Liver (tissue), 9 donors: ENCODE data around the gene DTYMK. TPM values are rescaled to one million over a fixed set of nuclear protein-coding genes. Genes with fewer than 3 reads are reported as not detected.

Source experiments
- DNase-seq: peaks from one replicate; pipeline ENCODE4 v3.0.0-alpha.2; 2017; ENCODE audit warnings: low spot score
- H3K27ac ChIP-seq, 2 donors: one replicate each; pipeline ENCODE4 v1.7.0; 2013; ENCODE audit warnings: inconsistent platforms in 2 of 2, low read length in 2 of 2, control low read depth in 1 of 2, low read depth in 1 of 2, mild to moderate bottlenecking in 1 of 2
- H3K27me3 ChIP-seq, 4 donors: one replicate each; pipeline versions ENCODE4 v1.6.1 to v1.7.0; 2013; ENCODE audit warnings: low read length in 3 of 4, inconsistent platforms in 1 of 4, mild to moderate bottlenecking in 1 of 4, moderate library complexity in 1 of 4; ENCODE audit not compliant: control insufficient read depth in 4 of 4, insufficient read depth in 4 of 4
- H3K36me3 ChIP-seq, 4 donors: one replicate each; pipeline versions ENCODE4 v1.6.1 to v1.7.0; 2013; ENCODE audit warnings: low read length in 3 of 4, mild to moderate bottlenecking in 3 of 4, low read depth in 1 of 4, moderate library complexity in 1 of 4; ENCODE audit not compliant: control insufficient read depth in 4 of 4, insufficient read depth in 3 of 4
- H3K4me1 ChIP-seq, 4 donors: one replicate each; pipeline versions ENCODE4 v1.6.1 to v1.7.0; 2013; ENCODE audit warnings: low read length in 3 of 4, mild to moderate bottlenecking in 3 of 4, moderate library complexity in 1 of 4; ENCODE audit not compliant: control insufficient read depth in 4 of 4, insufficient read depth in 4 of 4
- H3K4me3 ChIP-seq, 3 donors: one replicate each; pipeline versions ENCODE4 v1.6.1 to v1.7.0; 2013; ENCODE audit warnings: low read length in 3 of 3, control low read depth in 1 of 3, low read depth in 1 of 3, mild to moderate bottlenecking in 1 of 3
- H3K9ac ChIP-seq, 2 donors: one replicate each; pipeline ENCODE4 v1.7.0; 2013; ENCODE audit warnings: low read length in 2 of 2, mild to moderate bottlenecking in 2 of 2, moderate library complexity in 2 of 2, control low read depth in 1 of 2, low read depth in 1 of 2
- H3K9me3 ChIP-seq, 4 donors: one replicate each; pipeline versions ENCODE4 v1.6.1 to v1.7.0; 2013; ENCODE audit warnings: low read length in 3 of 4; ENCODE audit not compliant: control insufficient read depth in 4 of 4
- EGR1 ChIP-seq, 2 donors: IDR thresholded peaks; 2 replicates each; pipeline ENCODE4 v1.6.1; 2016 to 2018; ENCODE audit warnings: antibody characterized with exemption in 2 of 2, low read depth in 2 of 2
- FOXA2 ChIP-seq: IDR thresholded peaks from 2 replicates; pipeline ENCODE4 v1.6.1; 2016; ENCODE audit warnings: antibody characterized with exemption
- GABPA ChIP-seq, 2 donors: IDR thresholded peaks in 1 of 2; conservative IDR thresholded peaks in 1 of 2; 2 replicates each; pipeline ENCODE4 v1.6.1; 2016; ENCODE audit warnings: antibody characterized with exemption in 2 of 2, mild to moderate bottlenecking in 1 of 2, moderate library complexity in 1 of 2
- HNF4G ChIP-seq: IDR thresholded peaks from 2 replicates; pipeline ENCODE4 v1.6.1; 2016; ENCODE audit warnings: antibody characterized with exemption
- JUND ChIP-seq, 2 donors: IDR thresholded peaks; 2 replicates each; pipeline ENCODE4 v1.6.1; 2016; ENCODE audit warnings: antibody characterized with exemption in 2 of 2
- NR2F2 ChIP-seq: IDR thresholded peaks from 2 replicates; pipeline ENCODE4 v1.6.1; 2016; ENCODE audit warnings: antibody characterized with exemption
- RAD21 ChIP-seq, 2 donors: IDR thresholded peaks; 2 replicates each; pipeline ENCODE4 v1.6.1; 2016; ENCODE audit warnings: antibody characterized with exemption in 2 of 2, mild to moderate bottlenecking in 2 of 2
- REST ChIP-seq: IDR thresholded peaks from 2 replicates; pipeline ENCODE4 v1.6.1; 2016; ENCODE audit warnings: antibody characterized with exemption, mild to moderate bottlenecking
- RXRA ChIP-seq, 2 donors: IDR thresholded peaks; 2 replicates each; pipeline ENCODE4 v1.6.1; 2017 to 2018; ENCODE audit warnings: antibody characterized with exemption in 2 of 2, mild to moderate bottlenecking in 1 of 2
- SP1 ChIP-seq: IDR thresholded peaks from 2 replicates; pipeline ENCODE4 v1.6.1; 2018; ENCODE audit warnings: antibody characterized with exemption, mild to moderate bottlenecking
- ZBTB33 ChIP-seq: IDR thresholded peaks from 2 replicates; pipeline ENCODE4 v1.6.1; 2016; ENCODE audit warnings: antibody characterized with exemption
- WGBS: extraction: QIAGEN DNeasy Blood & Tissue Kit; methylation state at CpG from one replicate; pipeline ENCODE4 v1.1.7; 2013; 5-methylcytosine and 5-hydroxymethylcytosine counted together
- polyA plus RNA-seq, 2 donors: library from polyadenylated mRNA; stranded (reverse) in 1 of 2; unstranded in 1 of 2; fragments of 200-250 nt in 1 of 2; fragments of >200 nt in 1 of 2; fragmentation: Nextera tagmentation in 1 of 2; extraction: Ambion mirVana in 1 of 2; gene quantifications; one replicate each; pipeline versions ENCODE4 v1.2.1 to v1.2.3, GENCODE V29; 2013 to 2015
- total RNA-seq, 2 donors: library from RNA; depleted of rRNA; stranded (reverse); fragments of >200 nt; gene quantifications; one replicate each; pipeline ENCODE4 v1.2.3, GENCODE V29; 2014
- TF ChIP-seq, protein P1 (sequence below): fragments of 150-350 bp; IDR thresholded peaks from 2 replicates; pipeline ENCODE4 v1.5.1; 2017; ENCODE audit warnings: improper control_type of control experiment, low read depth, low read length; ENCODE audit not compliant: missing input control
- TF ChIP-seq, protein P2 (sequence below): IDR thresholded peaks from 2 replicates; pipeline ENCODE4 v1.6.1; 2016; ENCODE audit warnings: antibody characterized with exemption
- TF ChIP-seq, protein P3 (sequence below): IDR thresholded peaks from 2 replicates; pipeline ENCODE4 v1.6.1; 2016; ENCODE audit warnings: antibody characterized with exemption
- donor health status: healthy.
- donor health status: healthy.
- donor health status: healthy.
- donor health status: healthy.
- donor health status: healthy.

DTYMK gene
- total and polyA plus RNA-seq, 4 donors: 5.5 to 17.7 (median 14.5) TPM

DNA sequence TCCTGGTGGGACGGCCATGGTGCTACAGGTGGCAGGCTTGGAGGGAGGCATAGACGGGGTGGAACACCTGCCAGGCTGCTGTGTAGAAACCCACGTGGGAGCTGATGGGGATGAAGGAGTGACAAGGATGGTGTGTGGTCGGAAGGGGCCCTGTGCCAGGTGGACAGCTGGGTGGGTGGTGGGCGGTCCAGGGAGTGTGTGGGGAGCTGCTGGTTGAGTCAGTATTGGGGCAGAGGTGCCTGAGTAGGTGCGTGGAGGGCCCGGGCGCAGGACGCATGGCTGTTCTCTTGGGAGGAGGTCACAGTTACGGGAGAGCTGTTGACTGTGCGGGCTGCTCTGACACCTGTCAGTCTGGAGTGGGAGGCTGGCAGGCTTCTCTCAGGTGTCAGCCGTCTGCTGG, 35.2 kb upstream of the DTYMK start (continued):
- TF ChIP-seq, protein P1, sequence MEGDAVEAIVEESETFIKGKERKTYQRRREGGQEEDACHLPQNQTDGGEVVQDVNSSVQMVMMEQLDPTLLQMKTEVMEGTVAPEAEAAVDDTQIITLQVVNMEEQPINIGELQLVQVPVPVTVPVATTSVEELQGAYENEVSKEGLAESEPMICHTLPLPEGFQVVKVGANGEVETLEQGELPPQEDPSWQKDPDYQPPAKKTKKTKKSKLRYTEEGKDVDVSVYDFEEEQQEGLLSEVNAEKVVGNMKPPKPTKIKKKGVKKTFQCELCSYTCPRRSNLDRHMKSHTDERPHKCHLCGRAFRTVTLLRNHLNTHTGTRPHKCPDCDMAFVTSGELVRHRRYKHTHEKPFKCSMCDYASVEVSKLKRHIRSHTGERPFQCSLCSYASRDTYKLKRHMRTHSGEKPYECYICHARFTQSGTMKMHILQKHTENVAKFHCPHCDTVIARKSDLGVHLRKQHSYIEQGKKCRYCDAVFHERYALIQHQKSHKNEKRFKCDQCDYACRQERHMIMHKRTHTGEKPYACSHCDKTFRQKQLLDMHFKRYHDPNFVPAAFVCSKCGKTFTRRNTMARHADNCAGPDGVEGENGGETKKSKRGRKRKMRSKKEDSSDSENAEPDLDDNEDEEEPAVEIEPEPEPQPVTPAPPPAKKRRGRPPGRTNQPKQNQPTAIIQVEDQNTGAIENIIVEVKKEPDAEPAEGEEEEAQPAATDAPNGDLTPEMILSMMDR: no peak

GRCh38 chr2:241720560-241720959, 33.9 kb upstream of the DTYMK start:
- Histone ChIP-seq H3K36me3 (peaks cover 13 to 57% (median 26%) of the 10 kb centered on the region in 4 donors), H3K4me1 (no peaks in the 10 kb centered on the region), H3K27me3 (no peaks in the 10 kb centered on the region), H3K4me3 (no peak overlapping the region), H3K9me3 (peaks cover 2 to 10% (median 4%) of the 10 kb centered on the region in 4 donors), H3K27ac (no peak overlapping the region), H3K9ac (no peak overlapping the region)
- no peak for DNase-seq
- 98% methylated on average over 15 of the region's 15 CpGs for WGBS
- TF ChIP-seq RXRA (IDR thresholded peaks at IDR 0.05) (no peak), ZBTB33 (no peak), JUND (IDR thresholded peaks at IDR 0.05) (no peak)
- TF ChIP-seq, protein P2, sequence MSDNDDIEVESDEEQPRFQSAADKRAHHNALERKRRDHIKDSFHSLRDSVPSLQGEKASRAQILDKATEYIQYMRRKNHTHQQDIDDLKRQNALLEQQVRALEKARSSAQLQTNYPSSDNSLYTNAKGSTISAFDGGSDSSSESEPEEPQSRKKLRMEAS: no peak
- TF ChIP-seq, protein P3, sequence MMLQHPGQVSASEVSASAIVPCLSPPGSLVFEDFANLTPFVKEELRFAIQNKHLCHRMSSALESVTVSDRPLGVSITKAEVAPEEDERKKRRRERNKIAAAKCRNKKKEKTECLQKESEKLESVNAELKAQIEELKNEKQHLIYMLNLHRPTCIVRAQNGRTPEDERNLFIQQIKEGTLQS: no peak

- Histone ChIP-seq H3K36me3 (peaks cover 13 to 55% (median 26%) of the 10 kb centered on the region in 4 donors), H3K9me3 (peaks cover 2 to 10% (median 4%) of the 10 kb centered on the region in 4 donors), H3K9ac (no peak overlapping the region), H3K4me1 (no peaks in the 10 kb centered on the region), H3K4me3 (no peak overlapping the region), H3K27ac (no peak overlapping the region), H3K27me3 (no peaks in the 10 kb centered on the region)
- WGBS: 98% methylated on average over 19 of the region's 19 CpGs
- no peak for DNase-seq
- TF ChIP-seq FOXA2 (no peak), HNF4G (no peak), RXRA (IDR thresholded peaks at IDR 0.05) (no peak), NR2F2 (no peak), JUND (IDR thresholded peaks at IDR 0.05) (no peak), REST (no peak), EGR1 (IDR thresholded peaks at IDR 0.05; ENCODE audit: low read depth in 2 of 2) (no peak), RAD21 (IDR thresholded peaks at IDR 0.05) (no peak), SP1 (no peak), ZBTB33 (no peak), GABPA (IDR thresholded peaks at IDR 0.05 in 1 of 2, conservative IDR thresholded peaks at IDR 0.05 in 1 of 2) (no peak)
- TF ChIP-seq, protein P1: no peak
Measured at GRCh38 chr2:241720099-241720498, 33.5 kb upstream of the DTYMK start.
